Activated naive CD4-positive, alpha-beta T cell treated with anti-CD3 and anti-CD28 coated beads, Interleukin-2, amount 50 U/mL, for 72 hours (primary cell): ENCODE measurements around the gene TTLL6. TPM values are rescaled to one million over a fixed set of nuclear protein-coding genes. Genes with fewer than 3 reads are reported as not detected.

ENCODE experiments used
- ATAC-seq, 2 donors: fragments of 150-1000 bp; cut with Tn5 transposase; 2 replicates each; pipeline ENCODE4 v1.10.0; 2021; ENCODE audit warnings: mild to moderate bottlenecking in 2 of 2, moderate library complexity in 2 of 2
- DNase-seq, 2 donors: peaks; one replicate each; pipeline ENCODE4 v3.0.0; 2021 to 2022; ENCODE audit warnings: low spot score in 2 of 2
- H3K27ac Mint-ChIP-seq, 2 donors: one replicate each; pipeline ENCODE4 v1.8.0; 2022; ENCODE audit warnings: mild to moderate bottlenecking in 2 of 2, mixed read lengths in 2 of 2
- H3K36me3 Mint-ChIP-seq, 2 donors: one replicate each; pipeline ENCODE4 v1.8.0; 2022; ENCODE audit warnings: mixed read lengths in 2 of 2
- H3K9me3 Mint-ChIP-seq, 2 donors: one replicate each; pipeline ENCODE4 v1.8.0; 2022; ENCODE audit warnings: mixed read lengths in 2 of 2
- total RNA-seq, 2 donors: library from RNA; stranded (reverse); gene quantifications; one replicate each; pipeline ENCODE4 v1.2.3, GENCODE V29; 2022

TTLL6 gene
- total RNA-seq, 2 donors from 2014 or later: not detected

GRCh38 chr17:48791128-48792032 is 25.6 kb downstream of the TTLL6 start:
- H3K9me3 Mint-ChIP-seq: no peaks in the 10 kb centered on the region
- H3K27ac Mint-ChIP-seq: no peak overlapping the region
- no peaks in the 10 kb centered on the region for H3K36me3 Mint-ChIP-seq
- ATAC-seq: peak; percentile 82 to 85
- no peak for DNase-seq

DNA sequence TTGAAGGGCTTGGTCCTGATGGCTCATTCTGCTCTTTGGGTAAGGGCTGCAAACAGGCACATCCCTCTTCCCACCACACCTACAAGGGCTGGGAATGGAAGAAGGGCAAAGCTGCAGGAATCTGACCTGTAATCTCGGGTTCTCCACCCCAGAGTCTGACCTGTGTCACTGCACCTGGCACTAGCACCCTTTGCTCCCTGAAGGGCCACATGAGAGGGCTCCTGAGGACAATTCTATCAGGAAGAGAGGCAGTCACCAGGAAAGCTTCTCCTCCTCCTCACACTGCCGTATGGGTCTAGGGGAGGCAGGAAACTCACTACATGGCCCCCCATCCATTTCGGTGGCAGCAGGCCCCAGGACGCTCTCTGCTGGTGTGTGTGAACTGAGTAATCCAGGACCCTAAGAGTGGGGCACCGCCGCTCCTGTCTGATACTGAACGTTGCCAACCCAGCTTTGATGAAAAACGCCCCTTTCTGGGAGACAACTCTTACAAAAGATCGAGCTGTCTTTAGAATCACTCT is 26.4 kb downstream of the TTLL6 start:
- DNase-seq (no peak), ATAC-seq (peak; percentile 12 to 43)
- Mint-ChIP-seq H3K9me3 (no peaks in the 10 kb centered on the region), H3K36me3 (no peaks in the 10 kb centered on the region), H3K27ac (peak overlapping the region in 1 of 2 donors; percentile 74)

DNA sequence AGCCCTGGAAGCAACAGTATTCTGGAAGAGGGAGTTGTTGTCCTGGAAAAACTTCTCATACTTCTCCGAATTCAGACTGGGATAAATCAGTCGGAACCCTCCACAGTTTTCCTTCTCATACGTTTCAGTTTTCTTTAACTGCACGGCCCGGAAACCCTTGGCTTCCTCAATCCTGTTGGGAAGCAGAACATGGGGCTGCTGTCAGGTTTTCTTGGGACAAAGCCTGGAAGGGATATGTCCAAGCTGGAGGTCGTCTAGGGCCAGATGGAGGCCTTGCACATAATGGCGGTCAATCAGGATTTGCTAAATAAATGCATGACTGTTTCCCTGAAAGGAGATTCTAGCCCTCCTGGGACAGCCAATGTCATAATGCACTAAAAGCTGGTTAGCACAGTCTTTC is 29.2 kb downstream of the TTLL6 start:
- DNase-seq: no peak
- Mint-ChIP-seq H3K9me3 (no peaks in the 10 kb centered on the region), H3K36me3 (no peaks in the 10 kb centered on the region), H3K27ac (no peak overlapping the region)
- ATAC-seq: no peak

GRCh38 chr17:48779421-48779820 is 37.6 kb downstream of the TTLL6 start:
- ATAC-seq: no peak
- H3K9me3 Mint-ChIP-seq: no peaks in the 10 kb centered on the region
- no peak for DNase-seq
- H3K36me3 Mint-ChIP-seq: no peaks in the 10 kb centered on the region
- no peak overlapping the region for H3K27ac Mint-ChIP-seq

DNA sequence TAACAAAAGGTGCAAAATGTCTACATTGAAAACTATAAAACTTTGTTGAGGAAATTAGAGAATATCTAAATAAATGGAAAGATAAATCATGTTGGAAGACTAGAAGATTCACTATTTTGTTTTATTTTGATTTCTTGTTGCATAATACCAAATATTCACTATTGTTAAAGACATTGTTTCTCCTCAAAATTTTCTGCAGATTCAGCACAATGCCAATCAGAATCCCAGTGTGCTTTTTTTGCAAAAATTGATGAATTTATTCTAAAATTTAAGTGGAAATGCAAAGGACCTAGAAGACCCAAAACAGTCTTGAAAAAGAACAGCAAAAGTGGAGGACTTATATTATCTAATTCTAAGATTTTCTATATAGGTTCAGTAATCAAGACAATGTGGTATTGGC is 40.4 kb downstream of the TTLL6 start:
- no peak for ATAC-seq

DNA sequence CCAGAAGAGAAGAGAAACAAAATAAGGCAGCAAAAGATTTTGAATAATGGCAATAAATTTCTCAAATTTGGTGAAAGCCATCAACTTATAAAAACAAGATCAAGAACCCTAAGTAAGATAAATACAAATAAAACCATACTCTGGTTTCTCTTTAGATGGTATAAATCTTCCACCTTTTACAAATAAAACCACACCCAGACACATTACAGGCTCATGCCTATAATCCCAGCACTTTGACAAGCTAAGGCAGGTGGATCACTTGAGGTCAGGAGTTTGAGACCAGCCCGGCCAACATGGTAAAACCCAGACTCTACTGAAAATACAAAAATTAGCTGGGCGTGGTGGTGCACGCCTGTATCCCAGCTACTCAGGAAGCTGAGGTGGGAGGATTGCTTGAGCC is 43.8 kb downstream of the TTLL6 start:
- ATAC-seq (no peak), DNase-seq (no peak)
- Mint-ChIP-seq H3K27ac (no peak overlapping the region), H3K36me3 (no peaks in the 10 kb centered on the region), H3K9me3 (no peaks in the 10 kb centered on the region)

More for the DNA sequence above, 40.4 kb downstream of the TTLL6 start:
- H3K36me3 Mint-ChIP-seq: no peaks in the 10 kb centered on the region
- no peak overlapping the region for H3K27ac Mint-ChIP-seq
- H3K9me3 Mint-ChIP-seq: no peaks in the 10 kb centered on the region
- DNase-seq: no peak

GRCh38 chr17:48770954-48771353 is 46.1 kb downstream of the TTLL6 start:
- Mint-ChIP-seq H3K27ac (no peak overlapping the region), H3K36me3 (no peaks in the 10 kb centered on the region), H3K9me3 (no peaks in the 10 kb centered on the region)
- DNase-seq (no peak), ATAC-seq (no peak)

- ATAC-seq (no peak), DNase-seq (no peak)
- Mint-ChIP-seq H3K36me3 (no peaks in the 10 kb centered on the region), H3K9me3 (no peaks in the 10 kb centered on the region), H3K27ac (no peak overlapping the region)
Measured at GRCh38 chr17:48769009-48769675, 47.9 kb downstream of the TTLL6 start.

DNA sequence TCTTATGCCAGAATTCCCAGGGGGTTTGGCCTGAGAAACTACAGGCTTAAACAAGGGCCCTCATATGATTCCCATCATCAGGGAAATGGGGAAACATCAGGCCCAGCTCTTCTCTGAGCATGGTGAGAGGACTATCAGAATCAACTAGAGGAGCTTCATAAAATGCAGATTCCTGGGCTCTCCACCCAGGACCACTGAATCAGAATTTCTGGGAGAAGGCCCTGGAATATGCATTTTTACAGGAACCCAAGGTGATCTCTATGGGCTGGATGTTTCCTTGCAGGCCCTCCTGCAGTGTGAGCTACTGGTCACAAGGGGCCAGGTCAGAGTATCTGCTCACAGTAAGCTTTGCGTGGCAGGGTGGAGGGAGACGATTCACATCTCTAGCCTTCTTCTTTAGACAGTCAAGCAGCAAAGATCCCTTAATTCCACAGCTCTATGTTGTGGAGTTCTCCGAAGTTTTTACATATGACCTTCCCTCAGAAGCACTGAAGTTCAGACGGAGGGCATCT is 49.7 kb downstream of the TTLL6 start:
- no peaks in the 10 kb centered on the region for H3K9me3 Mint-ChIP-seq
- ATAC-seq (no peak), DNase-seq (no peak)
- no peak overlapping the region for H3K27ac Mint-ChIP-seq
- no peaks in the 10 kb centered on the region for H3K36me3 Mint-ChIP-seq

DNA sequence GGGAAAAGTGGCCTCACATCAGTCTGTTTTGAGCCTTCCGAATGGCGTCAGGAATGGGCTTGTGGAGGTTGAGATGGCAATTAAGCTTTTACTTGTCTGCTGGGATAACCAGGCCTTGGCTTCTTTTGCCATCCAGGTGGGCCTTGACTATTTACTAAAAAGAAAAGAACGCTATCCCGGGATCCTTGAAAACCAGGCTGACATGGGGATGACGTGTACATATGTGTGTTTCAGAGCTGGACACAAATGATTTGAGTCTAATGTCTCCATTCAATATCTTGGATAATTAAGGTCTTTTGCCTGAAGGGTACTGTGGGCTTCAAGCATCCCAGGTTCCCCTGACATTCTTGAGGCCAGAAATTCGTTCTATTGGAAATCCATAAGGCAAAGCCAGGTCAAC is 55.9 kb downstream of the TTLL6 start:
- Mint-ChIP-seq H3K27ac (no peak overlapping the region), H3K9me3 (no peaks in the 10 kb centered on the region), H3K36me3 (no peaks in the 10 kb centered on the region)
- ATAC-seq (no peak), DNase-seq (no peak)

DNA sequence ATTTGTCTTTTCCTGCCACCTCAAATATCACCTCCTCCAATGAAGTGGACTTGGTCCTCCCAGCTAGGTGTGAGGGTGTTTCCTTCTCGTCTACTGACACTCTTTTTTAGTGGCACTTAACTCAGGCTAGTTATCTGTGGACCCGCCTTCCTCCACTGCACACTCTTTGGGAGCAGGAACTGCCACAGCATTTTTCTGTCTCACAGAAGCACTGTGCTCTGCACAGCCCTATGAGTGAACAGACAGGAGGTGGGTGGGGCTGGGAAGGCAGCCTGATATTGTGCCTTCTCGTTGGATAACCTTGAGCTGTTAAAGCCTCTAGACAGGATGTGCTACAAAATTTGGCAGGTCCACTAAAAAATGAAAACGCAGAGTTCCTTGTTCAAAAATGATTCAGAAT is 56.6 kb downstream of the TTLL6 start:
- ATAC-seq: no peak
- H3K9me3 Mint-ChIP-seq: no peaks in the 10 kb centered on the region
- H3K27ac Mint-ChIP-seq: no peak overlapping the region
- no peaks in the 10 kb centered on the region for H3K36me3 Mint-ChIP-seq
- no peak for DNase-seq

DNA sequence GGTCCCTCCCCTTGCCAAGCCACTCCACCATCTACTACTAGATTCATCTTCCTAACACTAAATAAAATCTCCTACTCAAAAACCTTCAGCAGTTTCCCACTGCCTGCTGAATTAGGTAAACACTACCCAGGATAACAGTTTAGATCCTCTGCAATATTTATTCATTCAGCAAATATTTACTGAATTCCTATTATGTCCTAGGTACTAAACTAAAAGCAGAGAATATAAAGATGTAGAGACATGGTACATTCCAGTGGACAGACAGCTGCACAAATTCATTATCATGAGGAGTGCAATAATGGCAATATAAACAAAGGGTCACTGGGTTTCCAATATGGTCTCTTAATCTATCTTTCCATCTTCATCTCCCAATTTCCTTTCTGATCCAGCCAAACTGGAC is 57.7 kb downstream of the TTLL6 start:
- Mint-ChIP-seq H3K27ac (no peak overlapping the region), H3K9me3 (no peaks in the 10 kb centered on the region), H3K36me3 (no peaks in the 10 kb centered on the region)
- DNase-seq (no peak), ATAC-seq (no peak)

GRCh38 chr17:48757524-48757961 is 59.5 kb downstream of the TTLL6 start:
- Mint-ChIP-seq H3K27ac (no peak overlapping the region), H3K36me3 (peaks cover 0 to 9% of the 10 kb centered on the region in 2 donors), H3K9me3 (no peaks in the 10 kb centered on the region)
- ATAC-seq (no peak), DNase-seq (no peak)

DNA sequence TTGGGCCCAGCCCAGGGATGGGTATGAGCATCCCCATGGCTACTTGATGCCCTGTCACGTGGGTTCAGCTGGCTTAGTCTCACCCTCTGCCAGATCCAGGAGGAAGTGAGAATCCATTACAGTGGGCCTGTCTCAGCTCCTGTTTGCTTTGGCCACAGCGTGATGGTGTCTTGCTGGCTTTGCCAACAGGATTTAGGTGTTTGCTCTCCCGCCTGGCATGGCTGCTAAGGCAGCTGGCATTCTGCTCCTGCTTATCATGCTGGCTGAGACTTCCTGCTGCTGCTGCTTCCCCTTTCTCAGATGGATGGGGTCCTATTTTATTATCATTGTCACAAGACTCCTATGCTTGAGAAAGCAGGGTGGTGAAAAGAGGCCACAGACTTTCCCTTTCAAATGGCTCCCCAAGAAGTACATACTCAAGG is 60.2 kb downstream of the TTLL6 start:
- DNase-seq: no peak
- H3K36me3 Mint-ChIP-seq: peaks cover 0 to 9% of the 10 kb centered on the region in 2 donors
- no peaks in the 10 kb centered on the region for H3K9me3 Mint-ChIP-seq
- no peak for ATAC-seq
- no peak overlapping the region for H3K27ac Mint-ChIP-seq

DNA sequence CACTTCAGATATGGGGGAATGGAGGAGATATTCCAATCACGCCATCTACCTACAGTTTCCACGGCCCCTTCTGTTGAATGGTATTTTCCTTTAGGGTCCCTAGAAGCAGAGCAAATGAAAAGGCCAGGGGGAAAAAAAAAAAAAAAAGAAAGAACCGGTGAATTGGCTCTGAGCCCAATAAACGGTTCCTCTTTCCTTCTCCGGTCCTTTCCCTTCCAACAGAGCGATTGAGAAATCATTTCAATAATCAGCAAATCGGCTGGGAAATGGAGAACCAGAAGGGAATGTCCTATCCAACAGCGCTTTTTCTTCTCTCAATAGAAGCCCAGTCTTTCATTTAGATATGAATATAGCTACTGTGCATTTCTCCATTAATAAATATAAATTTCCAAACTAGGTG is 61.7 kb downstream of the TTLL6 start:
- no peak for DNase-seq
- ATAC-seq: no peak
- H3K9me3 Mint-ChIP-seq: no peaks in the 10 kb centered on the region
- no peak overlapping the region for H3K27ac Mint-ChIP-seq
- peaks cover 0 to 9% of the 10 kb centered on the region in 2 donors for H3K36me3 Mint-ChIP-seq

GRCh38 chr17:48754500-48755261 is 62.3 kb downstream of the TTLL6 start:
- ATAC-seq (no peak), DNase-seq (no peak)
- Mint-ChIP-seq H3K36me3 (peaks cover 0 to 9% of the 10 kb centered on the region in 2 donors), H3K9me3 (no peaks in the 10 kb centered on the region), H3K27ac (no peak overlapping the region)
